Measurements from ENCODE around the gene HELQ. TPM values are rescaled to one million over a fixed set of nuclear protein-coding genes. Genes with fewer than 3 reads are reported as not detected.
"Not testable (repeated sequence)": the region's sequence is repeated elsewhere in the genome, so short reads cannot be mapped to it uniquely, and the experiment has no call there.

The HELQ gene
- total and polyA plus RNA-seq, 7 donors, result 4.6 to 21.8 (median 11.8) TPM

DNA sequence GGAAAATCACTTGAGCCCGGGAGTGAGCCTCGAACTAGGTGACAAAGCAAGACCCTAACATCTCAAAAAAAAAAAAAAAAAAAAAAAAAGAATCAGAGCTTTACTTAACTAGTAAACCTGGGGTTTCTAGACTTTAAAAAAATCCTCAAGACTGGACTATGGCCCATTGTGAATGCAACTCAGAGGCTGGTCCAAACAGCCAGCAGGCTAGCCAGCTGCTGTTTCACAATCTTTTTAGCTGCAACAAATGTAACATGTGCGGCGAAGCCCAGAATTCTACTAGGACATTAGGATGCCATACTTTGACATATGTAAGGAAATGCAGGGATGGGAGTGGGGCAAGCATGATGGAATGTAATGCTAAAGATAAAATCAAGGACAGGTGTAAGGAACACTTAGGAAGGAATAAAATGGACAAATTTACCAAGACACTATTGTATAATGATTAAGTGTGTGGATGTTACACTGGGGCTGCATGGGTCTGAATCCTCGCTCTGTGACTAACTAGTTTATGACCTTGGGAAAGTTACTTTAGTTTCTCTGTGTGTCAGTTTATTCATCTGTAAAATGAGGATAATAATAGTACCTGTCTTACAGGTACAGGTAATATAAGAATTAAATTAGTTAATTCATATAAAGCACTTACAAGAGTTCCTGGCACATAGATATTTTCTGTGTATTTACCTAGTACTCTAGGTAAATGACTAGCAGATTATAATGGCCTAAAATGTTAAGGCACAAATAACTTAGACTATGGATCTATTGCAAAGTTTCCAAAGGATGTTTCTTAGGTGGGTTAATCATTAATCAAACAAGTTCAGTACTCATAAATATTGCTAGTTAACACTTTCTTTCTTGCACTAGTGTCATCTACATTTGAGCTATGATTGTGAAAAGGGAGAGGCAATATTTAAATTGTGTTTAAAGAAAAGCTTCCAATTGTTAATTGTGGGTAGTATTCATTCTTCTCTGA lies 49.5 kb downstream of the HELQ start:
- H3K27me3 ChIP-seq, result no peaks in the 10 kb centered on the region
- DNase-seq, result no peak
- H3K9me3 ChIP-seq, result no peaks in the 10 kb centered on the region
- no peaks in the 10 kb centered on the region for H3K4me1 ChIP-seq
- peaks cover 0 to 29% (median 6%) of the 10 kb centered on the region in 4 donors for H3K36me3 ChIP-seq
- no peak overlapping the region for H3K27ac ChIP-seq
- H3K4me3 ChIP-seq, result no peak overlapping the region
- 86 to 97% methylated on average over 5 of the region's 5 CpGs for WGBS, 2 donors
- TF ChIP-seq POLR2AphosphoS5 (IDR thresholded peaks at IDR 0.05), result no peak
- intact Hi-C loops (cut with DNase I), result no loop called here

DNA sequence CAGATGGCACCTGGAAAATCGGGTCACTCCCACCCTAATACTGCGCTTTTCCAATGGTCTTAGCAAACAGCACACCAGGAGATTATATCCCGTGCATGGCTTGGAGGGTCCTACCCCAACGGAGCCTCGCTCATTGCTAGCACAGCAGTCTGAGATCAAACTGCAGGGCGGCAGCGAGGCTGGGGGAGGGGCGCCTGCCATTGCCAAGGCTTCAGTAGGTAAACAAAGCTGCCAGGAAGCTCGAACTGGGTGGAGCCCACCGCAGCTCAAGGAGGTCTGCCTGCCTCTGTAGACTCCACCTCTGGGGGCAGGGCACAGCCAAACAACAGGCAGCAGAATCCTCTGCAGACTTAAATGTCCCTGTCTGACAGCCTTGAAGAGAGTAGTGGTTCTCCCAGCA lies 57.5 kb downstream of the HELQ start:
- 86 to 93% methylated on average over 10 of the region's 10 CpGs for WGBS, 2 donors
- intact Hi-C loops (cut with DNase I), result not testable (repeated sequence)

DNA sequence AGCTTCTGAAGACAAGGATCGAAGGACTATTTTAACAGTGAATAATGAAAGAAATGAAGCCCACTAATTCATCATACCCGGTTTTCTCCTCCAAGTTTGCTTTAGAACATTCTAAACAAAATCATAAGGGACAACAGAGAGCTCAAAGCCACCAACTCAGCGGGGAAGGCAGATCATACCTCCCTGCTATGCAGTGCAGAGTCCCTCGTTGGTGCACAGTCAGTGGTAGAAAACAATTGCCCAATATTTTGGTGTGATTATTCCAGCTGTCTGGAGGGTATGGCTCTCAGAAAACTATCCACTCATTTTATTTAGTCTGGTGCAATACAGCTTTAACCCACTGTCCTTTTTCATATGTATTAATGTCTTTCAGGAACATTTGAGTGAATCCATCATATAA lies 61.7 kb downstream of the HELQ start:
- intact Hi-C loops (cut with DNase I), result no loop called here
- peaks cover 0 to 7% (median 1%) of the 10 kb centered on the region in 4 donors for H3K9me3 ChIP-seq
- H3K36me3 ChIP-seq, result no peaks in the 10 kb centered on the region
- peaks cover 0 to 12% (median 8%) of the 10 kb centered on the region in 4 donors for H3K4me1 ChIP-seq
- H3K4me3 ChIP-seq, result no peak overlapping the region
- TF ChIP-seq POLR2AphosphoS5 (IDR thresholded peaks at IDR 0.05) (no peak), POLR2A (IDR thresholded peaks at IDR 0.05) (no peak), EP300 (IDR thresholded peaks at IDR 0.05) (no peak)
- TF ChIP-seq, protein P1, sequence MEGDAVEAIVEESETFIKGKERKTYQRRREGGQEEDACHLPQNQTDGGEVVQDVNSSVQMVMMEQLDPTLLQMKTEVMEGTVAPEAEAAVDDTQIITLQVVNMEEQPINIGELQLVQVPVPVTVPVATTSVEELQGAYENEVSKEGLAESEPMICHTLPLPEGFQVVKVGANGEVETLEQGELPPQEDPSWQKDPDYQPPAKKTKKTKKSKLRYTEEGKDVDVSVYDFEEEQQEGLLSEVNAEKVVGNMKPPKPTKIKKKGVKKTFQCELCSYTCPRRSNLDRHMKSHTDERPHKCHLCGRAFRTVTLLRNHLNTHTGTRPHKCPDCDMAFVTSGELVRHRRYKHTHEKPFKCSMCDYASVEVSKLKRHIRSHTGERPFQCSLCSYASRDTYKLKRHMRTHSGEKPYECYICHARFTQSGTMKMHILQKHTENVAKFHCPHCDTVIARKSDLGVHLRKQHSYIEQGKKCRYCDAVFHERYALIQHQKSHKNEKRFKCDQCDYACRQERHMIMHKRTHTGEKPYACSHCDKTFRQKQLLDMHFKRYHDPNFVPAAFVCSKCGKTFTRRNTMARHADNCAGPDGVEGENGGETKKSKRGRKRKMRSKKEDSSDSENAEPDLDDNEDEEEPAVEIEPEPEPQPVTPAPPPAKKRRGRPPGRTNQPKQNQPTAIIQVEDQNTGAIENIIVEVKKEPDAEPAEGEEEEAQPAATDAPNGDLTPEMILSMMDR (IDR thresholded peaks at IDR 0.05), result no peak
- no peaks in the 10 kb centered on the region for H3K27me3 ChIP-seq
- H3K27ac ChIP-seq, result no peak overlapping the region
- 82 to 83% methylated on average over 4 of the region's 4 CpGs for WGBS, 2 donors
- no peak for DNase-seq

More for the DNA sequence above, 57.5 kb downstream of the HELQ start:
- not testable (repeated sequence) for DNase-seq, H3K9me3 ChIP-seq, H3K4me3 ChIP-seq, H3K27me3 ChIP-seq, H3K27ac ChIP-seq, H3K36me3 ChIP-seq, H3K4me1 ChIP-seq

DNA sequence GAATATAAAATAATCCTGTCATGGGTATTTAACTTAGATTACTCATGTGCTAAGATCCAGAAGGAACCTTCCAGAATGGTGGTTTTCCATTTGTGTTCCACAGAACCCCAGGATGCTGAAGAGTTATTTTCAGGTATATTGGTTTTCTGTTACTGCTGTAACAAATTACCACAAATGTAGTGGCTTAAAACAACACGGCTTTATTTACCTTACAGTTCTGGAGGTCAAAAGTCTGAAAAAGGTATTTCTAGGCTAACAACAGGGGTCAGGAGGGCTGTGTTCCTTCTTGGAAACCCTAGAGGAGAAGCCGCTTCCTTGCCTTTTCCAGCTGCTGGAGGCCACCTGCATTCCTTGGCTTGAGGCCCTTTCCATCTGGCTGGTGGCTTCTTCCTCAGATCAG lies 63.1 kb downstream of the HELQ start:
- intact Hi-C loops (cut with DNase I), result no loop called here
- no peaks in the 10 kb centered on the region for H3K27me3 ChIP-seq
- H3K4me3 ChIP-seq, result no peak overlapping the region
- peaks cover 0 to under 1% (median 0%) of the 10 kb centered on the region in 4 donors for H3K9me3 ChIP-seq
- no peak for TF ChIP-seq POLR2A (IDR thresholded peaks at IDR 0.05)
- TF ChIP-seq POLR2AphosphoS5 (IDR thresholded peaks at IDR 0.05), result no peak
- TF ChIP-seq, protein P1 (IDR thresholded peaks at IDR 0.05), result no peak
- TF ChIP-seq EP300 (IDR thresholded peaks at IDR 0.05), result no peak
- WGBS, 2 donors, result 67 to 88% methylated on average over 2 of the region's 2 CpGs
- no peak for DNase-seq
- H3K27ac ChIP-seq, result no peak overlapping the region
- peaks cover 0 to 26% (median 13%) of the 10 kb centered on the region in 4 donors for H3K4me1 ChIP-seq
- no peaks in the 10 kb centered on the region for H3K36me3 ChIP-seq

DNA sequence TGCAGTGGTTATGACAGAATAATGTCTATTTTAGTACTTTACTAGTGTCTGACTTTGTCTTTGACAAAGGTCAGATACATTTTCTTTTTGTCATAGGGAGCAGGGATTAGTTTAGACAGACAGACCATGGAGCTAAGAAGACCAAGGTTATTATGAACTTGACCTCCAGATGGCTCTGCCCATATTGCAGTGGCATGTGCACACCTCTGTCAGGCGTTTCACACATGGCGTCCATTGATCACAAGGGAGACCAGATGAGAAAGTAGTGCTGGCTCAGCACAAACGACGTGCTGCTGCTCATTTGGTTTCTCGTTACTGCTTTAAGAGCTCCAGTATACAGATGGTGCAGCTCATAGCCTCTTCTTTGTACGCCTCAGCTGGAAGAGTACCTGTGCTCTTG lies 64.7 kb downstream of the HELQ start:
- DNase-seq, result no peak
- 76 to 88% methylated on average over 6 of the region's 6 CpGs for WGBS, 2 donors
- Histone ChIP-seq H3K27me3 (no peaks in the 10 kb centered on the region), H3K9me3 (no peaks in the 10 kb centered on the region), H3K36me3 (no peaks in the 10 kb centered on the region), H3K4me3 (no peak overlapping the region), H3K27ac (no peak overlapping the region), H3K4me1 (peaks cover 0 to 39% (median 19%) of the 10 kb centered on the region in 4 donors)
- TF ChIP-seq POLR2A (IDR thresholded peaks at IDR 0.05), result no peak
- TF ChIP-seq POLR2AphosphoS5 (IDR thresholded peaks at IDR 0.05), result no peak
- no peak for TF ChIP-seq EP300 (IDR thresholded peaks at IDR 0.05)
- TF ChIP-seq, protein P1 (IDR thresholded peaks at IDR 0.05), result no peak
- intact Hi-C loops (cut with DNase I), result no loop called here
